Measurements from ENCODE around the gene BMERB1.

DNA sequence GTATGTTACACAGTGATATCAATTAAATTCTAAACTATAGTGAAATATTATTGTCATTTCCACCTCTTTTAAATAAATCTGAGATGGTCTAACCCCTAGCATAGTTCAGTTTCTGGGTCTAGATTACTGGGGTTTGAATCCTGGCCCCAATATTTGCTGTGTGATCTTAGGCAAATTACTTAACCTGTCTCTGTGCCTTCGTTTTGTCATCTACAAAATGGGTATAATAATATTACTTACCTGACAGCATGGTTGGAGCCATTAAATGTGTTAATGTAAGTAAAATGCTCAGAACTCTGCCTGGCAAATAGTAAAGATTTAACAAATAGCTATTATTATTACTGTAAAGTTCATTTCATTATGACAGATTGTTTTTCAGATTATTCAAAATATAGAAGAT is 52.3 kb downstream of the BMERB1 start:
- TF ChIP-seq POLR2A (IDR thresholded peaks at IDR 0.05; ENCODE audit: low read depth) (no peak), EP300 (IDR thresholded peaks at IDR 0.05) (no peak), POLR2AphosphoS5 (IDR thresholded peaks at IDR 0.05) (no peak)
- TF ChIP-seq, protein P1, sequence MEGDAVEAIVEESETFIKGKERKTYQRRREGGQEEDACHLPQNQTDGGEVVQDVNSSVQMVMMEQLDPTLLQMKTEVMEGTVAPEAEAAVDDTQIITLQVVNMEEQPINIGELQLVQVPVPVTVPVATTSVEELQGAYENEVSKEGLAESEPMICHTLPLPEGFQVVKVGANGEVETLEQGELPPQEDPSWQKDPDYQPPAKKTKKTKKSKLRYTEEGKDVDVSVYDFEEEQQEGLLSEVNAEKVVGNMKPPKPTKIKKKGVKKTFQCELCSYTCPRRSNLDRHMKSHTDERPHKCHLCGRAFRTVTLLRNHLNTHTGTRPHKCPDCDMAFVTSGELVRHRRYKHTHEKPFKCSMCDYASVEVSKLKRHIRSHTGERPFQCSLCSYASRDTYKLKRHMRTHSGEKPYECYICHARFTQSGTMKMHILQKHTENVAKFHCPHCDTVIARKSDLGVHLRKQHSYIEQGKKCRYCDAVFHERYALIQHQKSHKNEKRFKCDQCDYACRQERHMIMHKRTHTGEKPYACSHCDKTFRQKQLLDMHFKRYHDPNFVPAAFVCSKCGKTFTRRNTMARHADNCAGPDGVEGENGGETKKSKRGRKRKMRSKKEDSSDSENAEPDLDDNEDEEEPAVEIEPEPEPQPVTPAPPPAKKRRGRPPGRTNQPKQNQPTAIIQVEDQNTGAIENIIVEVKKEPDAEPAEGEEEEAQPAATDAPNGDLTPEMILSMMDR (IDR thresholded peaks at IDR 0.05), result no peak
